HFFc6 (cell line): ENCODE data around the gene IRF2BPL. TPM values are rescaled to one million over a fixed set of nuclear protein-coding genes. Genes with fewer than 3 reads are reported as not detected.

Experiments used
- DNase-seq: peaks from one replicate; pipeline ENCODE4 v3.0.0-alpha.2; 2018
- H3K27ac Mint-ChIP-seq: 2 replicates; pipeline ENCODE4 v1.8.0; 2020; ENCODE audit warnings: mild to moderate bottlenecking, mixed read lengths
- H3K27me3 Mint-ChIP-seq: 2 replicates; pipeline ENCODE4 v1.8.0; 2021; ENCODE audit warnings: mild to moderate bottlenecking, moderate library complexity, mixed read lengths; ENCODE audit not compliant: insufficient read depth
- H3K36me3 Mint-ChIP-seq: 2 replicates; pipeline ENCODE4 v1.8.0; 2021; ENCODE audit warnings: low read depth, mixed read lengths
- H3K4me1 Mint-ChIP-seq: 2 replicates; pipeline ENCODE4 v1.8.0; 2020; ENCODE audit warnings: low read depth, mixed read lengths
- H3K4me3 Mint-ChIP-seq: 2 replicates; pipeline ENCODE4 v1.8.0; 2020; ENCODE audit warnings: mild to moderate bottlenecking, moderate library complexity, mixed read lengths
- H3K9me3 Mint-ChIP-seq: 2 replicates; pipeline ENCODE4 v1.8.0; 2020; ENCODE audit warnings: mild to moderate bottlenecking, mixed read lengths
- CTCF ChIP-seq: fragments of 200-600 bp; sonication (generic); IDR thresholded peaks from 2 replicates; pipeline ENCODE4 v1.5.0; 2021; ENCODE audit warnings: antibody characterized with exemption, mild to moderate bottlenecking
- total RNA-seq, 6 experiments: library from RNA; stranded (reverse); fragmentation: NEBNext Ultra II Directional; extraction: Animal tissue kit (Norgen Biotek cat#: 25700); gene quantifications; 2 replicates in 1 of 6; 3 replicates in 5 of 6; pipeline ENCODE4 v1.2.3, GENCODE V29; 2021

Gene IRF2BPL
- total RNA-seq, 6 experiments from 2014 or later: 37.1 to 46.3 (median 38.3) TPM

DNA sequence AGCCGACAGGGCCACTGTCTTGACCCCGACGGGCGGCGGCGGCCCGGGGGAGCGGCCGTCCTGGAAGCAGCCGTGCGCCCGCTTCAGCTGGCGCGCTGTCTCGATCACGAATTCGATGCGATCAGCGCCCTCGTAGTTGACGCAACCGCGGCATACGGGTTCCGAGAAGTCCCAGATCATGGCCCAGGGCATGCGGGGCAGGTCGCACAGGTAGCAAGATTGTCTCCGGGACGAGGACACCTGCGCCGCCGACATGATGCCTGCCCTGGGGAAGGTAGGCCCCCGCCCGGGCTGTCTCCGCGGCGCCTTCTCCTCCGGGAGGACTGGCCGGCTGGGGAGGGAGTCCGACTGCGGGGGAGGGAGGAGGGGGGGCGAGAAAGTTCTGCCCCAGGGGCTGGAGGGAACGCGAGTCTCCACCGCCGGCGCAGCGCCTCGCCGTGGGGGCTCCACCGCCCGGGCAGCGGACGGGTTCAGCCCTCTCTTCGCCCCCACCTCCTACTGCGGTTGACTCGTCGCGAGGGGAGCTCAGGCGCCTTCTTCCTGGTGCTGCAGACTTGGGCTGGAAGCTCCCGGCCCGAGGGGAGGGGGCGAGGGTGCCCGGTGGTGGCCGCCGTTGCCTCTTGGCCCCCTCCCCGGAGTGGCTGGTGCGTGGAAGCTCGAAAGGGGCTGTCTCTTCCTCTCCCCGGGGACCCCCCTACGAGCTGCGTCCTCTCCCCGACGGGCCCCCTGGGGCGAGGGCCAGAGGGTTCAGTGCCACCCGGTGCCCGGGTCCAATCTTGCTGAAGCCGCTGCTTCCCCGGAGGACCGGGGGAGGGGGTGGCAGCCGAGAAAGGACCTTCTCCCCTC, 747 bp downstream of the IRF2BPL start:
- Mint-ChIP-seq H3K27ac (peak overlapping the region; percentile 84), H3K27me3 (peaks cover 13% of the 10 kb centered on the region), H3K9me3 (no peaks in the 10 kb centered on the region), H3K36me3 (peaks cover 22% of the 10 kb centered on the region), H3K4me1 (peaks cover 50% of the 10 kb centered on the region), H3K4me3 (peak overlapping the region; percentile 83)
- peak; percentile 57 for TF ChIP-seq CTCF
- peak; percentile 67 for DNase-seq

DNA sequence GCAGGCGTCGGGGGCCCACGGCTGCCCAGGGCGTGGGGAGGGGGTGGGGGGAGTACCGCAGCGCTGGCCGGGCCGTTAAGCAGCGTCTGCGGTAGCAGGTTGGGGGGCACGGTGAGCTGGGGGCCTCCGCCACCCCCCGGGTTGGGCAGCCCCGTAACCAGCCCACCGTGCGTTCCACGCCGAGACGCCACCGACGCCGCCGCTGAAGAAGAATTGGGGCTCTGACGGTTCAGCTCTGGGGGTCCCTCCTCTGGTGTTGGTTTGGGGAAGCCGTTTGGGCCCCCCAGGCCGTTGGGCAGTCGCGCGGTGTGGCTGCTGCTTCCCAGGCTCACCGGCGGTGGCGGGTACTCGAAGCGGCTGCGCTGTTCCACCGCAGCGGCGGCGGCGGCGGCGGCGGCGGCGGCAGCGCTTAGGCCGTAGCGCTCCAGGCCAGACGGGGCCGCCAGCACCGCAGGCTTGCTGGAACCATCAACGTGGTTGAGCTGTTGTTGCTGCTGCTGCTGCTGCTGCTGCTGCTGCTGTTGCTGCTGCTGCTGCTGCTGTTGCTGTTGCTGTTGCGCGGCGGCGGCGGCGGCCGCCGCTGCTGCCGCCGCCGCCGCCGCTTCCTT, 1.5 kb downstream of the IRF2BPL start:
- H3K36me3 Mint-ChIP-seq: peaks cover 22% of the 10 kb centered on the region
- H3K4me3 Mint-ChIP-seq: peak overlapping the region; percentile 92
- peaks cover 49% of the 10 kb centered on the region for H3K4me1 Mint-ChIP-seq
- H3K27ac Mint-ChIP-seq: peak overlapping the region; percentile 89
- DNase-seq: peak; percentile 46
- 0 out of 2 replicates have a peak, but pooled peaks have one; percentile 12 for TF ChIP-seq CTCF
- H3K27me3 Mint-ChIP-seq: peaks cover 11% of the 10 kb centered on the region
- H3K9me3 Mint-ChIP-seq: no peaks in the 10 kb centered on the region

DNA sequence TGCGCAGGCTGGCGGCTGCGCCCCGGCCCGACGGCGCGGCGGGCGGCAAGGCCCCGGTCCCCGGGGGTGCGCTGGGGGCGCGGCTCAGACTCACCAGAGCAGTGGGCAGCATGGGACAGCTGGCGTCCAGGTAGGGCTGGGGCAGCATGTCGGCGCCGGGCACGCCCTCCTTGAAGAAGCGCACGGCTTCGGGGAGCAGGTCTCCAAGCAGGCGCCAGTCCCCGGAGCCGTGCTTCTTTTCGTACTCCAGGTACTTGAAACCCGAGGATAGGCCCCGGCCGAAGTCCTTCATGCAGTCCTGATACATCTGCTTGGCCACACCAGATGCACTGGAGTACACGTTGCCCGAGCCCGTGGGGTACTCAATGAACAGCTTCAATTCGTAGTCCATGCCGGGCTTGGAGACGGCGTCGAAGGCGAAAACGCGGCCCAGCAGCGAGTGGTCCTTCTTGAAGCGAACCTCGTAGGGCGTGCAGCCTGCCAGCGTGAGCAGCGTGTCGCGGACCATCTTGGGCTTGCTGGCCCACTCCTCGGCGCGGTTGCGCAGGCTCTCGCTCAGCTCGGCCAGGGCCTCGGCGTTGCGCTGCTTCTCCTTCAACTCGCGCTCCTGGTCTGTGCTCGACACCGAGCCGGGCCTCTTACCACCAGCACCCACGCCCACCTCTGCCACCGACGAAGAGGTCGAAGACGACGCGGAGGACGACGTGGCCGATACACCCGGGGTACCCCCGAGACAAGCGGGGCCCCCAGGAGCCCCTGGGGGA, 2.2 kb downstream of the IRF2BPL start:
- Mint-ChIP-seq H3K36me3 (peaks cover 22% of the 10 kb centered on the region), H3K4me3 (peak overlapping the region; percentile 92), H3K27ac (peak overlapping the region; percentile 89), H3K27me3 (peaks cover 11% of the 10 kb centered on the region), H3K9me3 (no peaks in the 10 kb centered on the region), H3K4me1 (peaks cover 42% of the 10 kb centered on the region)
- TF ChIP-seq CTCF: no peak
- DNase-seq: no peak

- peak overlapping the region; percentile 92 for H3K4me3 Mint-ChIP-seq
- H3K9me3 Mint-ChIP-seq: no peaks in the 10 kb centered on the region
These were observed 2.8 kb downstream of the IRF2BPL start for GRCh38 chr14:77025744-77026165.

More at GRCh38 chr14:77025744-77026165, 2.8 kb downstream of the IRF2BPL start:
- peak overlapping the region; percentile 83 for H3K27ac Mint-ChIP-seq
- peaks cover 11% of the 10 kb centered on the region for H3K27me3 Mint-ChIP-seq
- peak; percentile 39 for TF ChIP-seq CTCF
- H3K4me1 Mint-ChIP-seq: peaks cover 37% of the 10 kb centered on the region
- H3K36me3 Mint-ChIP-seq: peaks cover 22% of the 10 kb centered on the region
- DNase-seq: no peak
